ENCODE data around the gene TBL1XR1. TPM values are rescaled to one million over a fixed set of nuclear protein-coding genes. Genes with fewer than 3 reads are reported as not detected.
"Not testable (repeated sequence)": the region's sequence is repeated elsewhere in the genome, so short reads cannot be mapped to it uniquely, and the experiment has no call there.

Gene TBL1XR1
- total RNA-seq, 6 experiments from 2014 or later = 32.6 to 80.6 (median 56.2) TPM

- 58% methylated on average over 5 of the region's 5 CpGs for WGBS (ENCODE audit: insufficient coverage, low coverage, low lambda C conversion rate, missing lambda C conversion rate)
- no peak overlapping the region for H3K27ac ChIP-seq
- intact Hi-C loops (cut with DNase I) = no loop called here
- no peaks in the 10 kb centered on the region for H3K27me3 ChIP-seq
- peak in 1 of 4 donors; percentile 21 for ATAC-seq
- H3K36me3 ChIP-seq = no peaks in the 10 kb centered on the region
- TF ChIP-seq POLR2A (IDR thresholded peaks at IDR 0.05) (no peak), CTCF (IDR thresholded peaks at IDR 0.05) (no peak)
- peaks cover 0 to 11% (median 2%) of the 10 kb centered on the region in 4 donors for H3K4me1 ChIP-seq
- no peak for DNase-seq
- no peak overlapping the region for H3K4me3 ChIP-seq
- no peaks in the 10 kb centered on the region for H3K9me3 ChIP-seq
Measured at GRCh38 chr3:177190756-177191681, 6.3 kb downstream of the TBL1XR1 start.

GRCh38 chr3:177190184-177190583, 7.1 kb downstream of the TBL1XR1 start:
- WGBS (ENCODE audit: insufficient coverage, low coverage, low lambda C conversion rate, missing lambda C conversion rate) = 86% methylated on average over 5 of the region's 5 CpGs
- H3K27ac ChIP-seq; DNase-seq; H3K27me3 ChIP-seq; ATAC-seq; H3K9me3 ChIP-seq; H3K4me3 ChIP-seq; intact Hi-C loops (cut with DNase I); H3K36me3 ChIP-seq: not testable (repeated sequence)
- H3K4me1 ChIP-seq = peaks cover 0 to 11% (median 4%) of the 10 kb centered on the region in 4 donors

- intact Hi-C loops (cut with DNase I); H3K27me3 ChIP-seq; H3K9me3 ChIP-seq; H3K27ac ChIP-seq; H3K4me3 ChIP-seq; H3K4me1 ChIP-seq; H3K36me3 ChIP-seq; DNase-seq: not testable (repeated sequence)
- WGBS (ENCODE audit: insufficient coverage, low coverage, low lambda C conversion rate, missing lambda C conversion rate) = 41% methylated on average over 4 of the region's 4 CpGs
- peak in 3 of 4 donors; percentile 37 to 51 (median 46) for ATAC-seq
Measured at GRCh38 chr3:177188325-177188724, 9.0 kb downstream of the TBL1XR1 start.

GRCh38 chr3:177186306-177186705, 11.0 kb downstream of the TBL1XR1 start:
- no peak for DNase-seq
- Histone ChIP-seq H3K27ac (no peak overlapping the region), H3K4me3 (no peak overlapping the region), H3K27me3 (no peaks in the 10 kb centered on the region), H3K9me3 (no peaks in the 10 kb centered on the region), H3K4me1 (peaks cover 0 to 7% (median 3%) of the 10 kb centered on the region in 4 donors), H3K36me3 (no peaks in the 10 kb centered on the region)
- intact Hi-C loops (cut with DNase I) = no loop called here
- WGBS (ENCODE audit: insufficient coverage, low coverage, low lambda C conversion rate, missing lambda C conversion rate) = 72% methylated on average over 1 of the region's 1 CpG
- ATAC-seq = no peak
- TF ChIP-seq POLR2A (IDR thresholded peaks at IDR 0.05) = no peak
- TF ChIP-seq CTCF (IDR thresholded peaks at IDR 0.05) = no peak

GRCh38 chr3:177185035-177185574, 12.2 kb downstream of the TBL1XR1 start:
- H3K4me3 ChIP-seq = no peak overlapping the region

GRCh38 chr3:177184602-177185001, 12.7 kb downstream of the TBL1XR1 start:
- intact Hi-C loops (cut with DNase I); H3K27ac ChIP-seq; H3K4me1 ChIP-seq; H3K36me3 ChIP-seq; ATAC-seq; H3K4me3 ChIP-seq; H3K9me3 ChIP-seq; DNase-seq; H3K27me3 ChIP-seq: not testable (repeated sequence)
- 100% methylated on average over 2 of the region's 3 CpGs for WGBS (ENCODE audit: insufficient coverage, low coverage, low lambda C conversion rate, missing lambda C conversion rate)

More at GRCh38 chr3:177185035-177185574, 12.2 kb downstream of the TBL1XR1 start:
- Histone ChIP-seq H3K27me3 (no peaks in the 10 kb centered on the region), H3K9me3 (no peaks in the 10 kb centered on the region), H3K36me3 (no peaks in the 10 kb centered on the region), H3K4me1 (peaks cover 0 to 7% (median 3%) of the 10 kb centered on the region in 4 donors), H3K27ac (no peak overlapping the region)
- no peak for TF ChIP-seq CTCF (IDR thresholded peaks at IDR 0.05)
- TF ChIP-seq POLR2A (IDR thresholded peaks at IDR 0.05) = no peak
- 71% methylated on average over 3 of the region's 7 CpGs for WGBS (ENCODE audit: insufficient coverage, low coverage, low lambda C conversion rate, missing lambda C conversion rate)
- intact Hi-C loops (cut with DNase I) = no loop called here
- no peak for ATAC-seq
- no peak for DNase-seq
